HG03558 (cell line): ENCODE results near the gene ZSWIM1.

Source experiments
- ATAC-seq: cut with Tn5 transposase; IDR thresholded peaks from one replicate; pipeline ENCODE4 v1.9.1; 2021; ENCODE audit warnings: moderate number of reproducible peaks; ENCODE audit not compliant: unreplicated experiment; ENCODE audit errors: extremely low read depth

ZSWIM1 gene

GRCh38 chr20:45880988-45881788 is at the start of gene ZSWIM1:
ZSWIM1 (plus strand) TSS chr20:45881227; CDS start chr20:45882593, 1,366 bp downstream.
- ATAC-seq = peak; percentile 91

GRCh38 chr20:45832619-45833018 is 48.4 kb upstream of the ZSWIM1 start:
- no peak for ATAC-seq

GRCh38 chr20:45833030-45833882 is 47.8 kb upstream of the ZSWIM1 start, which contains the start of gene SNX21:
SNX21 (plus strand) TSS chr20:45833799; CDS start chr20:45833920, 121 bp downstream.
- ATAC-seq = no peak

- ATAC-seq = no peak
These were observed 46.9 kb upstream of the ZSWIM1 start for GRCh38 chr20:45833883-45834796.

DNA sequence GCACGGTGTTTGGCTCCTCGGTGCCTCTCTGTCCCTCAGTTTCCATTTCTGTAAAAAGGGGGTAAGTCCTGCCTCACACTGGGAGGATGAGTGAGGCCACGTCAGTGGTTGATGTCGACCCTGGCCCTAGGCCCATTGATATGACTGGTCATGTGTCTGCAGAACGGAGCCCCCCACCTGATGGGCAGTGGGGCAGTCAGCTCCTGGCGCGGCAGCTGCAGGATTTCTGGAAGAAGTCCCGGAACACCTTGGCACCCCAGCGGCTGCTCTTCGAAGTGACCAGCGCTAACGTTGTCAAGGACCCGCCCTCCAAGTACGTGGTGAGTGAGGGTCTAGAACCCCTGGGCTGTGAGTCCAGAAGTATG is 46.2 kb upstream of the ZSWIM1 start:
- no peak for ATAC-seq

DNA sequence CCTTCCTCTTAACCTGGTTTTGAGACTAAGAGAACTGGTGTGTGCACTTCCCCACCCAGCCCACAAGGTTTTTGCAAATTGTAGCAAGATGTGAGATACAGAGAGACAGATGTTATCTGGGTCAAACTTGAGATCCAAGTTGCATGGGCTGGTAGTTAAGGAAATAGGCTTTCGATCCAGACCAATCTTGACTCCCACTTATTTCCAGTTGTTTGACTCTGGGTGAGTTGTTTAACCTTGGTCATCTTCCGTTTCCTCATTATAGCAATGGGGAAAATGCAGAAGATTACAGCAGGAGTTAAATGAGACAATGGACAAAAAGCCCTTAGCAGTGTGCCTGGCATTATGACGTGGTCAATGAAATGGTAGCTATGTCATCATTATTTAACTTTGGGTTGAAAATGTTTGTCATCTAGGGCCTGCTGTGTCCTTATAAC is 45.7 kb upstream of the ZSWIM1 start:
- ATAC-seq = no peak

DNA sequence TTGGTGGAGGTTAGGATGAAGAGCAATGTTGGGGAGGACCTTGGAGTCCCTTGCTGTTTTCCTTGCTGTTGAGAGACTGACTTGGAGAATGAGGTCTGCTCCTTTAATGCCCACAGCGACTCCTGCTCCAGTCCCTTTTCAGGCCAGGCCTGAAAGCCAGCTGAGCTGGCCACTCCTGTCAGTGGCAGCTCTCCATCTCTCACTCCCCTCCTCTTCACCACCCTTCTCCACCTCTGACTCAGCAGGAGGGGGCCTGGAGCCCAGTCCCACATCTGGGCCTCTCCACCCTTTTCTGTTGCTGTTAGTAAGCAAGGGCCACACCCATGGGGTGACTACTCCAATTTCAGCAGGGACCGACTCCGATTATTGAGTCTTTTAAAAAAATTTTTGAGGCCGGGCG is 45.2 kb upstream of the ZSWIM1 start:
- ATAC-seq = no peak

GRCh38 chr20:45836841-45837240 is 44.2 kb upstream of the ZSWIM1 start:
- no peak for ATAC-seq

DNA sequence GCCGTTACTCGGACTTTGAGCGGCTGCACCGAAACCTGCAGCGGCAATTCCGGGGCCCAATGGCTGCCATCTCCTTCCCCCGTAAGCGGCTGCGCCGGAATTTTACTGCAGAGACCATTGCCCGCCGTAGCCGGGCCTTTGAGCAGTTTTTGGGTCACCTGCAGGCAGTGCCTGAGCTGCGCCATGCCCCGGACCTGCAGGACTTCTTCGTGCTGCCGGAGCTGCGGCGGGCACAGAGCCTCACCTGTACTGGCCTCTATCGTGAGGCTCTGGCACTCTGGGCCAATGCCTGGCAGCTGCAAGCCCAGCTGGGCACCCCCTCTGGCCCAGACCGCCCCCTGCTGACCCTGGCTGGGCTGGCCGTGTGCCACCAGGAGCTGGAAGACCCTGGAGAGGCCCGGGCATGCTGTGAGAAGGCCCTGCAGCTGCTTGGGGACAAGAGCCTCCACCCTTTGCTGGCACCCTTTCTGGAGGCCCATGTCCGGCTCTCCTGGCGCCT is 40.3 kb upstream of the ZSWIM1 start:
- no peak for ATAC-seq

DNA sequence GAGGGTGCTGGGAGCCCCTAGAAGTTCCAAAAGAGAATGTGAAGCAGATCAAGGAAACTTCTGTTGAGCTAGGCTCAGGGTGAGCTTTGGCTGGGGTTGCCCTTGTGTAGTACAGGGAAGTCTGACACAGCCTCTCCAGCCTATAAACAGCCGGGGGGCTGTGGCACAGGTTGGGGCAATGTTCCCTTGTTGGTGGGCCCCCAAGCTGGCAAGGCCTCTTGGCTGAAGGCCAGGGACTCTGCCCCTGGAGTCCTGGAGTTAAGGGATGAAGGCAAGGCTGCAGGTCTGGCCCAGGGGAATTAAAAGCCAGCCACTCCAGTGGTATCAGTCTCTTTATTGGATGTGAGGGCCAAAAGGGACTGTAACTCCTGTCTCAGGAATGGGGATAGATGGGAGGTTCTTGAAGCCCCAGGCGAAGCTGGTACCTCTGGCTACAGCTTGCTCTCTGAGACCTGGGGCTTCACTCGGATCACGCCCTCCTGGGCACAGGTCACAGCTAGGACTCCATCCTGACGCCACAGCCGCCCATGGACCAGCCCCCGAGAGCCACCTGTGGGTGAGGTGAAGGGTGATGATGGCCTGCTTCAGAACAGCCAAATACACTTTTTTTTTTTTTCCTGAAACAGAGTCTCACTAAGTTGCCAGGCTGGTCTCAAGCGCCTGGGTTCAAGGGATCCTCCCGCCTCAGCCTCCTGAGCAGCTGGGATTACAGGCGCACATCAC is 39.5 kb upstream of the ZSWIM1 start:
- no peak for ATAC-seq

DNA sequence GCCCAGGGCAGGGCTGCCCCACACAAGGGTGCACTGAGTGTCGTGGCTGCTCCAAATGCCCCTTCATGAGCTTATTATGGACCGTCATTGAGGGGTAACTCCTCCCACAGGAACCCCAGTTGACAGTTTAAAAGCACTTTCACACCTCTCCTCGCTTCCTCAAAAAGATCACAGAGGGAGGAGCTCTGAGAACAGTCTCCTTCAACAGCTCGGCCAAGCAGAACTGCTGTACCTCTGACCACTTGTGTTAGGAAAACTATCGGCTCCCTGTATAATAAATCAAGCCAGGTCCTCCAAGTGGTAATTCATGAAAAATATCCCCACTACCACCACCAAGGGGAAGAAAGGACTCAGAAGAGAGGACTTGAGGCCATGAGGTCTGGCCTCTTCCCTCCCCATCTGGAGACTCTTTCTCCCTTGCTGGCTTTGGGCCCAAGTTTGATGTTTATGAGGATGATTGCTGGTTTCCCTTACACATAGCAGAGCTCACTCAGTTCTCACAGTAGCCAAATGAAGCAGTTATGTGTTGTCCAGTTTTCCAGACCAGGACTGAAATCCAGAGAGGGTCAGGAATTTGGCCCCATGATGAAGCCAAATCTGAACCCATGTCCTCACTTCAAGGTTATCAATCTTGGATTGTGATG is 38.7 kb upstream of the ZSWIM1 start:
- no peak for ATAC-seq

GRCh38 chr20:45843506-45843905 is 37.5 kb upstream of the ZSWIM1 start:
- ATAC-seq = no peak

- ATAC-seq = no peak
These were observed 35.6 kb upstream of the ZSWIM1 start for GRCh38 chr20:45845452-45845851.

GRCh38 chr20:45848421-45848820 is 32.6 kb upstream of the ZSWIM1 start:
- ATAC-seq = no peak

- no peak for ATAC-seq
These were observed 32.0 kb upstream of the ZSWIM1 start for GRCh38 chr20:45848969-45849582.

DNA sequence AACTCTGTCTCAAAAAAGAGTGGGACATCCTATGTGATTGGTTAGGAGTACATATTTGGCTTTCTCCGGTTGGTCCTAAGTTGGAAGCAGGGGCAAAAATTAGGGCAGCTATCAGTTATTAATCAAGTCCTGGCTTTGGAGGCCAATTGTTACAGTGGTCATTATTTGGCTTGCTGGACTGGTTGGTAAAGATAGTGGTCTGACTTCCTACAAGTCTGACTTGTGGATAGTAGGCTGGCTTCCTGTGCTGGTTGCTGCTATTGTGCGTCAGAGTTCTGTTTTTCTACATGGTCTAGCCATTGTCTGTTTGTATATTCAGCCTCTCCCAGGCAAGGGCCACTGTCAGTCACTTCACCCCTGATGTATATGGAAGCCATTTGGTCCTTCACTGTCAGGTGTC is 30.8 kb upstream of the ZSWIM1 start:
- no peak for ATAC-seq

- ATAC-seq = no peak
These were observed 30.1 kb upstream of the ZSWIM1 start for GRCh38 chr20:45850926-45851325.

DNA sequence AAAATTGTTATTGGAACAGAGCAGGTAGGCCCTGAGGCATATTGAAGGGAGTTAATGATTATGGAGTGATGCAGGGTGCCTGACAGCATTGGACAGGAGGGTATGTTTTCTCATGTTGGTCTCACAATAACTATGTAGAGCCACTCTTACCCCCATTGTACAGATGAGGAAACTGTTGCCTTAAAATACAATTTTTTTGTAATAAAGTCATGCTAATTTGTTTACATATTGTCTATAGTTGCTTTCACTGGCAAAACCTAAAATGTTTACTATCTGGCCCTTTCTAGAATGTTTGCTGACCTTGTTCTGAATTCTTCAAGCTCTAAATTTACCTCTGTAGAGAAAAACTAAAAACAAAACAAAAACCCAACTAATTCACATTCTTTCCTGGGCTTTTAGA is 29.5 kb upstream of the ZSWIM1 start:
- no peak for ATAC-seq

GRCh38 chr20:45852326-45852725 is 28.7 kb upstream of the ZSWIM1 start:
- no peak for ATAC-seq
